ENCODE measurements around the gene SLITRK3. TPM values are rescaled to one million over a fixed set of nuclear protein-coding genes. Genes with fewer than 3 reads are reported as not detected.

SLITRK3 gene
- polyA plus RNA-seq, 1 donor from 2014 or later: 1.8 TPM

- Histone ChIP-seq H3F3A (ENCODE audit: insufficient read depth, low read length, poor library complexity, severe bottlenecking) (no peaks in the 10 kb centered on the region), H2AFZ (ENCODE audit: low read depth, low read length) (no peak overlapping the region), H3K9me2 (ENCODE audit: insufficient read depth, low read length) (no peaks in the 10 kb centered on the region), H3K4me3 (ENCODE audit: low read length) (no peak overlapping the region), H3K4me2 (ENCODE audit: low read length) (no peak overlapping the region), H3K36me3 (ENCODE audit: insufficient read depth, low read length) (no peaks in the 10 kb centered on the region), H3K79me2 (replicated peaks; ENCODE audit: insufficient read depth, low read length) (no peaks in the 10 kb centered on the region), H3K9me3 (ENCODE audit: low read length) (no peaks in the 10 kb centered on the region), H3K27ac (ENCODE audit: low read length) (no peak overlapping the region), H4K20me1 (ENCODE audit: insufficient read depth) (no peaks in the 10 kb centered on the region), H3K9ac (ENCODE audit: low read length) (no peak overlapping the region), H3K27me3 (ENCODE audit: insufficient read depth, low read depth, low read length) (no peaks in the 10 kb centered on the region)
- TF ChIP-seq CTCF (IDR thresholded peaks at IDR 0.05; ENCODE audit: poor library complexity, severe bottlenecking): no peak
- TF ChIP-seq EZH2 (IDR thresholded peaks at IDR 0.05; ENCODE audit: borderline replicate concordance, insufficient read depth, low read length, poor library complexity, severe bottlenecking): no peak
- TF ChIP-seq POLR2AphosphoS5 (IDR thresholded peaks at IDR 0.05): no peak
- no peak for TF ChIP-seq TAF1 (IDR thresholded peaks at IDR 0.05; ENCODE audit: low read depth)
- no peak for TF ChIP-seq MXI1 (conservative IDR thresholded peaks at IDR 0.05; ENCODE audit: poor library complexity, severe bottlenecking)
- TF ChIP-seq, protein P1, sequence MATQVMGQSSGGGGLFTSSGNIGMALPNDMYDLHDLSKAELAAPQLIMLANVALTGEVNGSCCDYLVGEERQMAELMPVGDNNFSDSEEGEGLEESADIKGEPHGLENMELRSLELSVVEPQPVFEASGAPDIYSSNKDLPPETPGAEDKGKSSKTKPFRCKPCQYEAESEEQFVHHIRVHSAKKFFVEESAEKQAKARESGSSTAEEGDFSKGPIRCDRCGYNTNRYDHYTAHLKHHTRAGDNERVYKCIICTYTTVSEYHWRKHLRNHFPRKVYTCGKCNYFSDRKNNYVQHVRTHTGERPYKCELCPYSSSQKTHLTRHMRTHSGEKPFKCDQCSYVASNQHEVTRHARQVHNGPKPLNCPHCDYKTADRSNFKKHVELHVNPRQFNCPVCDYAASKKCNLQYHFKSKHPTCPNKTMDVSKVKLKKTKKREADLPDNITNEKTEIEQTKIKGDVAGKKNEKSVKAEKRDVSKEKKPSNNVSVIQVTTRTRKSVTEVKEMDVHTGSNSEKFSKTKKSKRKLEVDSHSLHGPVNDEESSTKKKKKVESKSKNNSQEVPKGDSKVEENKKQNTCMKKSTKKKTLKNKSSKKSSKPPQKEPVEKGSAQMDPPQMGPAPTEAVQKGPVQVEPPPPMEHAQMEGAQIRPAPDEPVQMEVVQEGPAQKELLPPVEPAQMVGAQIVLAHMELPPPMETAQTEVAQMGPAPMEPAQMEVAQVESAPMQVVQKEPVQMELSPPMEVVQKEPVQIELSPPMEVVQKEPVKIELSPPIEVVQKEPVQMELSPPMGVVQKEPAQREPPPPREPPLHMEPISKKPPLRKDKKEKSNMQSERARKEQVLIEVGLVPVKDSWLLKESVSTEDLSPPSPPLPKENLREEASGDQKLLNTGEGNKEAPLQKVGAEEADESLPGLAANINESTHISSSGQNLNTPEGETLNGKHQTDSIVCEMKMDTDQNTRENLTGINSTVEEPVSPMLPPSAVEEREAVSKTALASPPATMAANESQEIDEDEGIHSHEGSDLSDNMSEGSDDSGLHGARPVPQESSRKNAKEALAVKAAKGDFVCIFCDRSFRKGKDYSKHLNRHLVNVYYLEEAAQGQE (IDR thresholded peaks at IDR 0.05; ENCODE audit: borderline replicate concordance): no peak
- TF ChIP-seq SMC3 (conservative IDR thresholded peaks at IDR 0.05; ENCODE audit: poor library complexity): no peak
- TF ChIP-seq RAD21 (conservative IDR thresholded peaks at IDR 0.05): no peak
- no peak for TF ChIP-seq EP300 (conservative IDR thresholded peaks at IDR 0.05; ENCODE audit: poor library complexity, severe bottlenecking)
Measured at GRCh38 chr3:165210727-165211126, 14.5 kb upstream of the SLITRK3 start.

DNA sequence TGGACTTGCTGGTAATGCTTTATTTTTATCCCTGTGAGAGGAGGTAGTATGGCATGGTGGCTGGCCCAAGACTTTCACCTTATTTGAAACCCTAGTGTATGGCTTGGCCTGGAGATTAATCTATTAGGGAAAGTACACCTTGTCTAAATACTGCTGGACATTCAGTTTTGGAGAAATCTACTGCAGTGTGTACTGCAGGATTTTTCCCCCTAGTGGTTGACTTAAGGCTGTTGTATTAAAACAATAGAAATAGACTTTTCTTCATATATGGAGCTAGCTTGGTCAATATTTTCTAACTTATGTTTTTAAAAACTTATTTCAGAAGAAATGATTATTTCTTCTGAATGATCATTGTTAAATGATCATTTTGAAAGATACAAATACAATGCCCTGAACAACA lies 13.9 kb upstream of the SLITRK3 start:
- Histone ChIP-seq H3K27ac (ENCODE audit: low read length) (no peak overlapping the region), H3K27me3 (ENCODE audit: insufficient read depth, low read depth, low read length) (no peaks in the 10 kb centered on the region), H3F3A (ENCODE audit: insufficient read depth, low read length, poor library complexity, severe bottlenecking) (no peaks in the 10 kb centered on the region), H4K20me1 (ENCODE audit: insufficient read depth) (no peaks in the 10 kb centered on the region), H3K9me2 (ENCODE audit: insufficient read depth, low read length) (no peaks in the 10 kb centered on the region), H3K9me3 (ENCODE audit: low read length) (no peaks in the 10 kb centered on the region), H3K9ac (ENCODE audit: low read length) (no peak overlapping the region), H3K79me2 (replicated peaks; ENCODE audit: insufficient read depth, low read length) (no peaks in the 10 kb centered on the region), H3K4me3 (ENCODE audit: low read length) (no peak overlapping the region), H3K36me3 (ENCODE audit: insufficient read depth, low read length) (no peaks in the 10 kb centered on the region), H2AFZ (ENCODE audit: low read depth, low read length) (no peak overlapping the region), H3K4me2 (ENCODE audit: low read length) (no peak overlapping the region)
- TF ChIP-seq TAF1 (IDR thresholded peaks at IDR 0.05; ENCODE audit: low read depth): no peak
- TF ChIP-seq EZH2 (IDR thresholded peaks at IDR 0.05; ENCODE audit: borderline replicate concordance, insufficient read depth, low read length, poor library complexity, severe bottlenecking): no peak
- TF ChIP-seq, protein P1 (IDR thresholded peaks at IDR 0.05; ENCODE audit: borderline replicate concordance): no peak
